GM12874 (cell line): ENCODE data around the gene SCAPER.

Experiments
- CTCF ChIP-seq: IDR thresholded peaks from 2 replicates; pipeline ENCODE4 v1.5.1; 2011; ENCODE audit warnings: low read depth, mild to moderate bottlenecking, control low read depth, low read length, moderate library complexity; ENCODE audit not compliant: insufficient read depth

SCAPER gene

GRCh38 chr15:76340803-76341365 is 564.3 kb downstream of the SCAPER start:
- TF ChIP-seq CTCF: peak; percentile 54

- TF ChIP-seq CTCF: no peak
Measured at GRCh38 chr15:76340198-76340802, 564.8 kb downstream of the SCAPER start.

GRCh38 chr15:76339305-76340197 is 565.6 kb downstream of the SCAPER start:
- TF ChIP-seq CTCF: no peak

GRCh38 chr15:76338486-76339304 is 566.4 kb downstream of the SCAPER start:
- no peak for TF ChIP-seq CTCF

GRCh38 chr15:76337696-76338485 is 567.2 kb downstream of the SCAPER start:
- no peak for TF ChIP-seq CTCF

GRCh38 chr15:76337059-76337695 is 568.0 kb downstream of the SCAPER start:
- no peak for TF ChIP-seq CTCF
